ENCODE results near the gene LGMN. TPM values are rescaled to one million over a fixed set of nuclear protein-coding genes. Genes with fewer than 3 reads are reported as not detected.

The LGMN gene
- polyA plus RNA-seq, 1 donor (not counting 4 experiments of a cell fraction or from before 2014, with no cell fraction given) = 61.0 TPM

DNA sequence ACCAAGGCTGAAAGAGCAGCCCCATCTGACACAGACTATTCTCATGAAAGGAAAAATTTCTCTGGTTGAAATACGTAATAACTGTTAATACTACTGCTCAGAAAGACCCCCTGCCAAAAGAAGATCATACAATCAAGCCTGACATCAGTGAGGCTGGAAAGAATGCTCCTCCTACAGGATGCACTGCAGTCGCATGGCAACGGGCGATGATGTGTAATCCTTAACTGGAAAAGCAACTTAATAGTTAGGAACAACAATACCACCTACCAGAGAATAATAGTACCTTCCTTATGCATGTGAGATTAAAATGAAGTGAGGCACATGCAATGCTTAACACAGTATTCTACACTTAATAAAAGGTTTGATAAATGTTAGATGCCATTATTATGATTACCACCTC lies 44.5 kb upstream of the LGMN start:
- peak overlapping the region; percentile 20 for H2AFZ ChIP-seq (ENCODE audit: control insufficient read depth, low read length)
- peaks cover 21% of the 10 kb centered on the region for H3K4me1 ChIP-seq (ENCODE audit: control insufficient read depth, extremely low read depth, insufficient read depth, low read length)
- TF ChIP-seq, protein P1, sequence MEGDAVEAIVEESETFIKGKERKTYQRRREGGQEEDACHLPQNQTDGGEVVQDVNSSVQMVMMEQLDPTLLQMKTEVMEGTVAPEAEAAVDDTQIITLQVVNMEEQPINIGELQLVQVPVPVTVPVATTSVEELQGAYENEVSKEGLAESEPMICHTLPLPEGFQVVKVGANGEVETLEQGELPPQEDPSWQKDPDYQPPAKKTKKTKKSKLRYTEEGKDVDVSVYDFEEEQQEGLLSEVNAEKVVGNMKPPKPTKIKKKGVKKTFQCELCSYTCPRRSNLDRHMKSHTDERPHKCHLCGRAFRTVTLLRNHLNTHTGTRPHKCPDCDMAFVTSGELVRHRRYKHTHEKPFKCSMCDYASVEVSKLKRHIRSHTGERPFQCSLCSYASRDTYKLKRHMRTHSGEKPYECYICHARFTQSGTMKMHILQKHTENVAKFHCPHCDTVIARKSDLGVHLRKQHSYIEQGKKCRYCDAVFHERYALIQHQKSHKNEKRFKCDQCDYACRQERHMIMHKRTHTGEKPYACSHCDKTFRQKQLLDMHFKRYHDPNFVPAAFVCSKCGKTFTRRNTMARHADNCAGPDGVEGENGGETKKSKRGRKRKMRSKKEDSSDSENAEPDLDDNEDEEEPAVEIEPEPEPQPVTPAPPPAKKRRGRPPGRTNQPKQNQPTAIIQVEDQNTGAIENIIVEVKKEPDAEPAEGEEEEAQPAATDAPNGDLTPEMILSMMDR (optimal IDR thresholded peaks at IDR 0.05 in 1 of 3, IDR thresholded peaks at IDR 0.05 in 1 of 3, conservative IDR thresholded peaks at IDR 0.05 in 1 of 3; ENCODE audit: extremely low read depth in 1 of 3, insufficient read depth in 2 of 3, low read length in 3 of 3) = peak in 1 of 3 experiments; percentile 4
- no peak for TF ChIP-seq EZH2 (IDR thresholded peaks at IDR 0.05; ENCODE audit: low read length)
- H3K4me2 ChIP-seq (ENCODE audit: control insufficient read depth, extremely low read depth, insufficient read depth, low read depth, low read length) = peak overlapping the region; percentile 89
- DNase-seq (ENCODE audit: low read depth, low spot score) = no peak
- H3K27ac ChIP-seq (ENCODE audit: control insufficient read depth, insufficient read depth, low read length) = peak overlapping the region; percentile 77
- H3K79me2 ChIP-seq (ENCODE audit: control insufficient read depth, insufficient read depth, low read length) = peaks cover 26% of the 10 kb centered on the region
- no peaks in the 10 kb centered on the region for H3K9me1 ChIP-seq (ENCODE audit: control insufficient read depth, extremely low read depth, insufficient read depth, low read length)
- H3K9me3 ChIP-seq (ENCODE audit: control insufficient read depth, low read depth, low read length) = peaks cover 3% of the 10 kb centered on the region
- no peak overlapping the region for H3K9ac ChIP-seq (ENCODE audit: control insufficient read depth, extremely low read depth, insufficient read depth, low read length)
- dilution Hi-C loops (cut with MboI; ENCODE audit: extremely low pct_ligation_motif_present, low sequenced_read_pairs) = no loop called here
- H3K4me3 ChIP-seq (ENCODE audit: control insufficient read depth in 2 of 3, extremely low read depth in 1 of 3, insufficient read depth in 2 of 3, low read depth in 1 of 3, low read length in 3 of 3) = no peak overlapping the region
- H3K36me3 ChIP-seq (ENCODE audit: control insufficient read depth in 2 of 2, extremely low read depth in 1 of 2, insufficient read depth in 2 of 2, low read length in 2 of 2) = peaks cover 2% of the 10 kb centered on the region in 2 experiments
- no peaks in the 10 kb centered on the region for H3K27me3 ChIP-seq (ENCODE audit: control insufficient read depth, extremely low read depth, insufficient read depth, low read length)
- FAIRE-seq = no peak
- H4K20me1 ChIP-seq (ENCODE audit: control insufficient read depth, extremely low read depth, insufficient read depth, low read length) = no peaks in the 10 kb centered on the region

DNA sequence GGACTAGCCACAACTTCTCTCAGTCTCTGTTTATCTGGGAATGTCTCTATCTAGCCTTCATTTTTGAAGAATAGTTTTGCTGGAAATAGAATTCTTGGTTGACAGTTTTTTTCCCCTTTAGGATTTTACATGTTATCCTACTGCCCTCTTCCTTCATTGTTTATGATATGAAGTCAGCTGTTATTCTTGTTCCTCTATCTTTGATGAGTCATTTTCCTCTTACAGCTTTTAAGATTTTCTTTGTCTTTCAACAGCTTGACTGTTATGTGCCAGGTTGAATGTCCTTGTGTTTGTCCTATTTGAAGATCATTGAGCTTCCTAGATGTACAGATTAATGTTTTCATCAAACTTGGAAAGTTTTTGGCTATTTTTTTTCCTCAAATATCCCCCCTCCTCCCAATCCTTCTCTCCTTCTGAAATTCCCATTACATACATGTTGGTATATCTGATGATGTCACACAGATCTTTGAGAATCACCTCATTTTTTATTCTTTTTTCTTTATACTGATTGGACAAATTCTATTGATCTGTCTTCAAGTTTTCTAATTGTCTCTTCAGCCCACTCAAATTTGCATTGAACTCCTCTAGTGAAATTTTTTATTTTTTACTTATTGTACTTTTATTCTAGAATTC lies 41.1 kb upstream of the LGMN start:
- Histone ChIP-seq H3K4me2 (ENCODE audit: control insufficient read depth, extremely low read depth, insufficient read depth, low read depth, low read length) (no peak overlapping the region), H3K27me3 (ENCODE audit: control insufficient read depth, extremely low read depth, insufficient read depth, low read length) (no peaks in the 10 kb centered on the region), H3K27ac (ENCODE audit: control insufficient read depth, insufficient read depth, low read length) (no peak overlapping the region), H3K4me1 (ENCODE audit: control insufficient read depth, extremely low read depth, insufficient read depth, low read length) (peaks cover 24% of the 10 kb centered on the region), H3K9ac (ENCODE audit: control insufficient read depth, extremely low read depth, insufficient read depth, low read length) (no peak overlapping the region), H3K9me1 (ENCODE audit: control insufficient read depth, extremely low read depth, insufficient read depth, low read length) (no peaks in the 10 kb centered on the region), H3K79me2 (ENCODE audit: control insufficient read depth, insufficient read depth, low read length) (peaks cover 3% of the 10 kb centered on the region), H3K36me3 (ENCODE audit: control insufficient read depth in 2 of 2, extremely low read depth in 1 of 2, insufficient read depth in 2 of 2, low read length in 2 of 2) (no peaks in the 10 kb centered on the region), H3K4me3 (ENCODE audit: control insufficient read depth in 2 of 3, extremely low read depth in 1 of 3, insufficient read depth in 2 of 3, low read depth in 1 of 3, low read length in 3 of 3) (no peak overlapping the region), H4K20me1 (ENCODE audit: control insufficient read depth, extremely low read depth, insufficient read depth, low read length) (no peaks in the 10 kb centered on the region), H3K9me3 (ENCODE audit: control insufficient read depth, low read depth, low read length) (peaks cover 3% of the 10 kb centered on the region), H2AFZ (ENCODE audit: control insufficient read depth, low read length) (no peak overlapping the region)
- FAIRE-seq (no peak), DNase-seq (ENCODE audit: low read depth, low spot score) (no peak)
- dilution Hi-C loops (cut with MboI; ENCODE audit: extremely low pct_ligation_motif_present, low sequenced_read_pairs) = no loop called here
- TF ChIP-seq, protein P1 (optimal IDR thresholded peaks at IDR 0.05 in 1 of 3, IDR thresholded peaks at IDR 0.05 in 1 of 3, conservative IDR thresholded peaks at IDR 0.05 in 1 of 3; ENCODE audit: extremely low read depth in 1 of 3, insufficient read depth in 2 of 3, low read length in 3 of 3) = no peak
- no peak for TF ChIP-seq EZH2 (IDR thresholded peaks at IDR 0.05; ENCODE audit: low read length)

All from keratinocyte (primary cell).